ENCODE results near the gene FHDC1. TPM values are rescaled to one million over a fixed set of nuclear protein-coding genes. Genes with fewer than 3 reads are reported as not detected.

FHDC1 gene
- total and polyA plus RNA-seq, 2 experiments from 2014 or later = 0.18 TPM; not detected in 1

DNA sequence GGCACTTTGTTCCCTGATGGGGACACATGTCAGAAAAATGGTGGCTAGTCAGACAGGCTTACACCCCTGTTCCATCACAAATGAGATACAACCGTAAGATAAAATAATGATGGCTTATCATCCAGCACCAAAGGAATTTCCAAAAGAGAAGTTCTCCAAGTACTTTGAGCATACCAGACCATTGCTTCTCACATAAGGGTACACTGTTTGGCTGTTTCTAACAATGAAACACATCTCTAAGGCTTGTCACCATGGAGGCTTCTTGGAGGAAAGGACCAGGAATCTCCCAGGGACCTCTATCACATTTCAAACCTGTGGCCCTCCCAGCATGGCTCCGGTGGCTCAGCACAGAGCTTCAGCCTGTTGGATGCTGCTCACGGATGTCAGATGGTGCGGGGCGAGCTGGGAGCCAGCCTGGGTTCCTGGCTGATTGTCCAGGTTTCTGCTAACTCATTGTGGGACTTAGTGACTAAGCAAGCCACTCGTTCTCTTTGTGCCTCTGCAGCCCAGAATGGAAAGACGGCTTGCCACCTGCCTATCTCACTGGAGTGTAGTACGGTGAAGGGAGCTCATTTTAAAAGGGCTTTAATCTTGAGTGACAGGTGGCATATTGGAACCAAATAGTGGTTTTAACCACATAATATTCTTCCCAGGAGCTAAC lies 54.5 kb downstream of the FHDC1 start:
- Histone ChIP-seq H3K27me3 (no peaks in the 10 kb centered on the region), H3K4me3 (no peak overlapping the region), H3K9me3 (ENCODE audit: low read depth) (no peaks in the 10 kb centered on the region), H3K4me1 (ENCODE audit: low read depth) (no peaks in the 10 kb centered on the region), H3K36me3 (no peaks in the 10 kb centered on the region), H3K27ac (no peak overlapping the region)
- no peak for DNase-seq (ENCODE audit: low read depth in 1 of 2, low spot score in 1 of 2)
- TF ChIP-seq, protein P1, sequence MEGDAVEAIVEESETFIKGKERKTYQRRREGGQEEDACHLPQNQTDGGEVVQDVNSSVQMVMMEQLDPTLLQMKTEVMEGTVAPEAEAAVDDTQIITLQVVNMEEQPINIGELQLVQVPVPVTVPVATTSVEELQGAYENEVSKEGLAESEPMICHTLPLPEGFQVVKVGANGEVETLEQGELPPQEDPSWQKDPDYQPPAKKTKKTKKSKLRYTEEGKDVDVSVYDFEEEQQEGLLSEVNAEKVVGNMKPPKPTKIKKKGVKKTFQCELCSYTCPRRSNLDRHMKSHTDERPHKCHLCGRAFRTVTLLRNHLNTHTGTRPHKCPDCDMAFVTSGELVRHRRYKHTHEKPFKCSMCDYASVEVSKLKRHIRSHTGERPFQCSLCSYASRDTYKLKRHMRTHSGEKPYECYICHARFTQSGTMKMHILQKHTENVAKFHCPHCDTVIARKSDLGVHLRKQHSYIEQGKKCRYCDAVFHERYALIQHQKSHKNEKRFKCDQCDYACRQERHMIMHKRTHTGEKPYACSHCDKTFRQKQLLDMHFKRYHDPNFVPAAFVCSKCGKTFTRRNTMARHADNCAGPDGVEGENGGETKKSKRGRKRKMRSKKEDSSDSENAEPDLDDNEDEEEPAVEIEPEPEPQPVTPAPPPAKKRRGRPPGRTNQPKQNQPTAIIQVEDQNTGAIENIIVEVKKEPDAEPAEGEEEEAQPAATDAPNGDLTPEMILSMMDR (IDR thresholded peaks at IDR 0.05; ENCODE audit: low read depth, low read length) = no peak

DNA sequence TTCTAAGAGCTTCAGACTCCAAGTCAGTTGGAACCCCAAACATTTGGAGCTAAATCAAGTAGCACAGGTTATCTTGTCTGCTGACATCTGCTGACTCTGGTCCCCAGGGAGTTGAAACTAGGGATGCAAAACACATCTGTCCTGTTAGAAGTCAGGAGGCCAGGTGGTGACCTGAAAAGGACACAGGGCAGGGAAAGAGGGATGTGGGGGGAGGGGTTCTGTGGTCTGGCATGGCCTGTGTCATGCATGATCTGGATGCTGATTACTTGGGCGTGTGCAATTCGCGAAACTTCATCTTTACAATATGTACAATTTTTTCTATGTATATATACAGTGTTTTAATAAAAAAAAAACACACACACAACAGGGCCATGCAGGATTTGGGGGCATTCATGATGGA lies 55.3 kb downstream of the FHDC1 start:
- DNase-seq (ENCODE audit: low read depth in 1 of 2, low spot score in 1 of 2) = no peak
- TF ChIP-seq, protein P1 (IDR thresholded peaks at IDR 0.05; ENCODE audit: low read depth, low read length) = no peak
- Histone ChIP-seq H3K4me3 (no peak overlapping the region), H3K27ac (no peak overlapping the region), H3K9me3 (ENCODE audit: low read depth) (no peaks in the 10 kb centered on the region), H3K4me1 (ENCODE audit: low read depth) (no peaks in the 10 kb centered on the region), H3K36me3 (no peaks in the 10 kb centered on the region), H3K27me3 (no peaks in the 10 kb centered on the region)

DNA sequence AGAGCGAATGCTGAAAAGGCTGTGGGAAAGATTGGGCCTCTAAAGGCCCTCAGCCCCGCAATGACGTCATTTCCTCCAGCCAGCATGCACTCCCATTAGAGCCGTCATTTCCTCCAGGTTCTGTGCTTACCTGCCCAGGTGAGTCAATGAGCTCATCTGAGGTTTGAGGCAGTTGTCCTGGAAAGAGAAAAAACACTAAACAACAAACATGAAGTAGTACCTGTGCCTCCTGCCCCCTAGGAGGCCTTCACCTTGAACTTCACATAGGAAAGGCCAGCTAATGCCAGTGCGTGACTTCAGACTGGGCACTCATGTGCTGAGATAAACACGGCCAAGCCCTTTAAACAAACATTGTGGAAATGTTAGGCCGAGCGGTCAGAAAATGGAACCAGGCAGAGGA lies 55.9 kb downstream of the FHDC1 start:
- TF ChIP-seq, protein P1 (IDR thresholded peaks at IDR 0.05; ENCODE audit: low read depth, low read length) = no peak
- Histone ChIP-seq H3K4me3 (no peak overlapping the region), H3K36me3 (no peaks in the 10 kb centered on the region), H3K27me3 (no peaks in the 10 kb centered on the region), H3K4me1 (ENCODE audit: low read depth) (no peaks in the 10 kb centered on the region), H3K27ac (no peak overlapping the region), H3K9me3 (ENCODE audit: low read depth) (no peaks in the 10 kb centered on the region)
- no peak for DNase-seq (ENCODE audit: low read depth in 1 of 2, low spot score in 1 of 2)

DNA sequence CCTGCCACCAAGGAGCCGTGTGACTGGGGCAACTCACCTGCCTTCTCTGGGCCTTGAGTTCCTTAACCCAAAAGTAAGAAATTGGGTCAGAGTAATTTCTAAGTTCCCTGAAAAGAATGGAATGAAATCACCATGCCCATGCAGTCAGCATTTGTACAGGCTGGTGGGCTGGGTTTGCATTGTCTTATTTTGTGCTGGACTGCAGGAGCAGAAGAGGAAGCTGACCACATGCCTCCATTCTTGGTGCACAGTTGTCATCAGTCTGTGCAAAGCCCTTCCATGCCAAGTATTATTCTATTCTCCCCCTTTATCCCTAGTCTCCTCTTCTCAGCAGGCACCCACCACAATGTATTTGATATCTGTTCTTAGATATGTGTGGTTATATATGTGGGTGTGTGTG lies 56.3 kb downstream of the FHDC1 start:
- H3K27ac ChIP-seq = no peak overlapping the region
- H3K4me3 ChIP-seq = no peak overlapping the region
- H3K36me3 ChIP-seq = no peaks in the 10 kb centered on the region
- DNase-seq (ENCODE audit: low read depth in 1 of 2, low spot score in 1 of 2) = no peak
- no peaks in the 10 kb centered on the region for H3K9me3 ChIP-seq (ENCODE audit: low read depth)
- no peaks in the 10 kb centered on the region for H3K4me1 ChIP-seq (ENCODE audit: low read depth)
- TF ChIP-seq, protein P1 (IDR thresholded peaks at IDR 0.05; ENCODE audit: low read depth, low read length) = no peak
- no peaks in the 10 kb centered on the region for H3K27me3 ChIP-seq

DNA sequence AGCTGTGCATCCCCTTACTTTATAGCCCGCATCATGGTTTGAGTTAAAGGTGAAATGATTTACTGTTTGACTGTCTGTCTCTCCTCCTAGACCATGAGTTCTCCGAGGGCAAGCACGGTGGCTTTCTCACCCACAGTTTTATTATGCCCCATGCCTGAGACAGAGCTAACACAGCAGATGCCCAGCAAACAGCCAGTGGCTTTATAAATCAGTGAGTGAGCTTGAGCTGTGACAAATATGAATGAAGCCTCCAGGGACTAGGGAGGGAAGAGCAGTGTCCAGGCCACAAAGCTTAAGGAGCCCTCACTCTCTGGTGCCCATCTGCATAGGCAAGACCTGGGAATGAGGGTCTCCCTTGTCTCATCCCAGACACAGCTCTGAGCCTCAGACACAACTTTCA lies 57.9 kb downstream of the FHDC1 start:
- no peak overlapping the region for H3K27ac ChIP-seq
- no peaks in the 10 kb centered on the region for H3K4me1 ChIP-seq (ENCODE audit: low read depth)
- no peaks in the 10 kb centered on the region for H3K27me3 ChIP-seq
- TF ChIP-seq, protein P1 (IDR thresholded peaks at IDR 0.05; ENCODE audit: low read depth, low read length) = no peak
- H3K36me3 ChIP-seq = no peaks in the 10 kb centered on the region
- no peaks in the 10 kb centered on the region for H3K9me3 ChIP-seq (ENCODE audit: low read depth)
- no peak overlapping the region for H3K4me3 ChIP-seq
- DNase-seq (ENCODE audit: low read depth in 1 of 2, low spot score in 1 of 2) = no peak
